Measurements from ENCODE around the gene LYPD4.
"Not testable (repeated sequence)": the region's sequence is repeated elsewhere in the genome, so short reads cannot be mapped to it uniquely, and the experiment has no call there.

LYPD4 gene

GRCh38 chr19:41796362-41796761, 48.1 kb downstream of the LYPD4 start, which contains the start of gene CEACAM3:
Gene CEACAM3, plus strand, starts transcription at chr19:41796587. Its CDS starts 91 bp downstream, at chr19:41796678.
- DNase-seq: no peak

GRCh38 chr19:41795031-41795461, 49.4 kb downstream of the LYPD4 start:
- DNase-seq: peak; percentile 42

- DNase-seq: no peak
Observed at GRCh38 chr19:41793414-41793727, 51.1 kb downstream of the LYPD4 start.

GRCh38 chr19:41792513-41793413, 51.7 kb downstream of the LYPD4 start:
- DNase-seq: peak; percentile 33

- not testable (repeated sequence) for DNase-seq
Observed at GRCh38 chr19:41789053-41789452, 55.4 kb downstream of the LYPD4 start.

GRCh38 chr19:41788518-41788917, 56.0 kb downstream of the LYPD4 start:
- not testable (repeated sequence) for DNase-seq

Data from T-helper 9 cell (primary cell).